Progenitor cell of endocrine pancreas (in vitro differentiated cells): ENCODE data around the gene BCL7B. TPM values are rescaled to one million over a fixed set of nuclear protein-coding genes. Genes with fewer than 3 reads are reported as not detected.
"Not testable (repeated sequence)": the region's sequence is repeated elsewhere in the genome, so short reads cannot be mapped to it uniquely, and the experiment has no call there.

Source experiments
- DNase-seq: peaks from one replicate; pipeline ENCODE4 v3.0.0; 2021; ENCODE audit warnings: low spot score; ENCODE audit not compliant: unreplicated experiment
- H3K27ac Mint-ChIP-seq: 2 replicates; pipeline ENCODE4 v1.8.0; 2021; ENCODE audit warnings: mild to moderate bottlenecking, moderate library complexity, mixed read lengths
- H3K27me3 Mint-ChIP-seq: 2 replicates; pipeline ENCODE4 v1.8.0; 2021; ENCODE audit warnings: mixed read lengths
- H3K36me3 Mint-ChIP-seq: 2 replicates; pipeline ENCODE4 v1.8.0; 2022; ENCODE audit warnings: mixed read lengths; ENCODE audit not compliant: insufficient read depth
- H3K4me1 Mint-ChIP-seq: 2 replicates; pipeline ENCODE4 v1.8.0; 2021; ENCODE audit warnings: low read depth, mixed read lengths
- H3K4me3 Mint-ChIP-seq: 2 replicates; pipeline ENCODE4 v1.8.0; 2021; ENCODE audit warnings: low read depth, mild to moderate bottlenecking, moderate library complexity, mixed read lengths
- H3K9me3 Mint-ChIP-seq: 2 replicates; pipeline ENCODE4 v1.8.0; 2021; ENCODE audit warnings: low read depth, mixed read lengths
- CTCF ChIP-seq: fragments of 200-600 bp; sonication (generic); IDR thresholded peaks from one replicate; pipeline ENCODE4 v1.5.0; 2021; ENCODE audit warnings: antibody characterized with exemption, mild to moderate bottlenecking; ENCODE audit not compliant: unreplicated experiment
- total RNA-seq: library from RNA; stranded (reverse); gene quantifications from 2 replicates; pipeline ENCODE4 v1.2.1, GENCODE V29; 2021

BCL7B gene
- total RNA-seq, 1 donor from 2014 or later = 37.8 TPM

- no peaks in the 10 kb centered on the region for H3K9me3 Mint-ChIP-seq
- DNase-seq = no peak
- H3K36me3 Mint-ChIP-seq = peaks cover 45% of the 10 kb centered on the region
- no peaks in the 10 kb centered on the region for H3K27me3 Mint-ChIP-seq
- no peaks in the 10 kb centered on the region for H3K4me1 Mint-ChIP-seq
- no peak overlapping the region for H3K27ac Mint-ChIP-seq
- no peak for TF ChIP-seq CTCF
- H3K4me3 Mint-ChIP-seq = no peak overlapping the region
These were observed 60.9 kb downstream of the BCL7B start for GRCh38 chr7:73496626-73497025.

- H3K4me1 Mint-ChIP-seq, H3K27ac Mint-ChIP-seq, H3K9me3 Mint-ChIP-seq, H3K4me3 Mint-ChIP-seq, DNase-seq, H3K27me3 Mint-ChIP-seq: not testable (repeated sequence)
- H3K36me3 Mint-ChIP-seq = peaks cover 39% of the 10 kb centered on the region
These were observed 62.0 kb downstream of the BCL7B start for GRCh38 chr7:73495507-73495906.

GRCh38 chr7:73489976-73490375, 67.5 kb downstream of the BCL7B start:
- Mint-ChIP-seq H3K9me3 (no peaks in the 10 kb centered on the region), H3K27ac (no peak overlapping the region), H3K4me3 (no peak overlapping the region), H3K4me1 (no peaks in the 10 kb centered on the region), H3K36me3 (peaks cover 28% of the 10 kb centered on the region), H3K27me3 (no peaks in the 10 kb centered on the region)
- TF ChIP-seq CTCF = no peak
- no peak for DNase-seq

GRCh38 chr7:73487486-73487885, 70.0 kb downstream of the BCL7B start:
- no peaks in the 10 kb centered on the region for H3K27me3 Mint-ChIP-seq
- H3K36me3 Mint-ChIP-seq = peaks cover 20% of the 10 kb centered on the region
- no peak overlapping the region for H3K27ac Mint-ChIP-seq
- no peak overlapping the region for H3K4me3 Mint-ChIP-seq
- H3K4me1 Mint-ChIP-seq = no peaks in the 10 kb centered on the region
- H3K9me3 Mint-ChIP-seq = no peaks in the 10 kb centered on the region
- DNase-seq = no peak
- TF ChIP-seq CTCF = no peak

Other genes with a start within 250 kb of the BCL7B start
- 35.2 and 36.8 TPM in 2 replicates for gene NSUN5, start 248.9 kb downstream of the BCL7B start, total RNA-seq
- gene TRIM50, start 229.6 kb downstream of the BCL7B start, total RNA-seq = 10.9 and 11.2 TPM in 2 replicates
- not detected in 2 replicates for gene FKBP6, start 229.5 kb downstream of the BCL7B start, total RNA-seq
- 1.6 and 1.8 TPM in 2 replicates for gene FZD9, start 123.9 kb downstream of the BCL7B start, total RNA-seq
- gene BAZ1B, start 35.4 kb downstream of the BCL7B start, total RNA-seq = 90.5 and 92.1 TPM in 2 replicates
- 42.1 and 44.9 TPM in 2 replicates for gene TBL2, start 20.9 kb upstream of the BCL7B start, total RNA-seq
- gene MLXIPL, start 66.8 kb upstream of the BCL7B start, total RNA-seq = 47.3 and 48.6 TPM in 2 replicates
- 15.0 and 15.6 TPM in 2 replicates for gene VPS37D, start 110.1 kb upstream of the BCL7B start, total RNA-seq
- gene DNAJC30, start 125.8 kb upstream of the BCL7B start, total RNA-seq = 10.4 and 11.1 TPM in 2 replicates
- gene BUD23, start 125.9 kb upstream of the BCL7B start, total RNA-seq = 57.9 and 58.8 TPM in 2 replicates
- 40.9 and 46.6 TPM in 2 replicates for gene STX1A, start 162.0 kb upstream of the BCL7B start, total RNA-seq
- 62.9 and 69.7 TPM in 2 replicates for gene ABHD11, start 181.1 kb upstream of the BCL7B start, total RNA-seq
- gene CLDN3, start 212.6 kb upstream of the BCL7B start, total RNA-seq = 49.0 and 49.9 TPM in 2 replicates